WTC11 (cell line): ENCODE results near the gene AOAH. TPM values are rescaled to one million over a fixed set of nuclear protein-coding genes. Genes with fewer than 3 reads are reported as not detected.

Experiments
- ATAC-seq: fragments of 200-7000 bp; cut with Tn5 transposase; 2 replicates; pipeline ENCODE4 v1.10.0; 2021; ENCODE audit warnings: mild to moderate bottlenecking, moderate library complexity
- CTCF ChIA-PET: fragments of 300-600 bp; sonication (Branson Sonifier 250); formaldehyde crosslinking; loops from one replicate; lab custom pipeline; 2021; ENCODE audit warnings: antibody characterized with exemption; lab: Charles Lee
- POLR2A ChIA-PET: fragments of 350-600 bp; sonication (Branson Sonifier 250); formaldehyde crosslinking; loops from one replicate; lab custom pipeline; 2021; ENCODE audit warnings: antibody characterized with exemption; lab: Charles Lee
- DNase-seq: peaks from one replicate; pipeline ENCODE4 v3.0.0; 2021; ENCODE audit warnings: low spot score
- H3K27ac Mint-ChIP-seq: 2 replicates; pipeline ENCODE4 v1.8.0; 2021; ENCODE audit warnings: mixed read lengths
- H3K27me3 Mint-ChIP-seq: 2 replicates; pipeline ENCODE4 v1.8.0; 2021; ENCODE audit warnings: low read depth, mild to moderate bottlenecking, moderate library complexity, mixed read lengths
- H3K36me3 Mint-ChIP-seq: 2 replicates; pipeline ENCODE4 v1.8.0; 2021; ENCODE audit warnings: mixed read lengths
- H3K4me1 Mint-ChIP-seq: 2 replicates; pipeline ENCODE4 v1.8.0; 2022; ENCODE audit warnings: mixed read lengths
- H3K4me3 Mint-ChIP-seq: 2 replicates; pipeline ENCODE4 v1.8.0; 2021; ENCODE audit warnings: mild to moderate bottlenecking, moderate library complexity, mixed read lengths
- H3K9me3 Mint-ChIP-seq: 2 replicates; pipeline ENCODE4 v1.8.0; 2021; ENCODE audit warnings: mixed read lengths
- CREB1 ChIP-seq: sonication (generic); formaldehyde crosslinking; IDR thresholded peaks from 2 replicates; pipeline ENCODE4 v1.8.0; 2023; ENCODE audit warnings: mild to moderate bottlenecking, missing genetic modification reagents
- ELF4 ChIP-seq: sonication (generic); formaldehyde crosslinking; IDR thresholded peaks from 2 replicates; pipeline ENCODE4 v1.8.1; 2022; ENCODE audit warnings: low read depth, mild to moderate bottlenecking, moderate library complexity, missing genetic modification reagents
- FOXK1 ChIP-seq: sonication (generic); formaldehyde crosslinking; IDR thresholded peaks from 2 replicates; pipeline ENCODE4 v1.8.0; 2022; ENCODE audit warnings: mild to moderate bottlenecking, moderate library complexity, missing genetic modification reagents
- GABPB1 ChIP-seq: sonication (generic); formaldehyde crosslinking; IDR thresholded peaks from 2 replicates; pipeline ENCODE4 v1.8.1; 2023; ENCODE audit warnings: mild to moderate bottlenecking, missing genetic modification reagents
- HMGXB4 ChIP-seq: sonication (generic); formaldehyde crosslinking; IDR thresholded peaks from 2 replicates; pipeline ENCODE4 v1.8.1; 2023; ENCODE audit warnings: mild to moderate bottlenecking, moderate library complexity, missing genetic modification reagents
- KAT7 ChIP-seq: sonication (generic); formaldehyde crosslinking; IDR thresholded peaks from 2 replicates; pipeline ENCODE4 v1.8.1; 2023; ENCODE audit warnings: missing genetic modification reagents, mild to moderate bottlenecking, borderline replicate concordance
- MLX ChIP-seq: sonication (generic); formaldehyde crosslinking; IDR thresholded peaks from 2 replicates; pipeline ENCODE4 v1.8.1; 2023; ENCODE audit warnings: mild to moderate bottlenecking, missing genetic modification reagents, moderate library complexity
- STAT6 ChIP-seq: sonication (generic); formaldehyde crosslinking; conservative IDR thresholded peaks from 2 replicates; pipeline ENCODE4 v1.8.1; 2023; ENCODE audit warnings: mild to moderate bottlenecking, low read depth, missing genetic modification reagents, moderate library complexity
- TP53 ChIP-seq: sonication (generic); formaldehyde crosslinking; IDR thresholded peaks from 2 replicates; pipeline ENCODE4 v1.8.1; 2023; ENCODE audit warnings: mild to moderate bottlenecking, missing genetic modification reagents
- USF2 ChIP-seq: sonication (generic); formaldehyde crosslinking; IDR thresholded peaks from 2 replicates; pipeline ENCODE4 v1.8.1; 2023; ENCODE audit warnings: mild to moderate bottlenecking, missing genetic modification reagents, moderate library complexity
- ZBTB43 ChIP-seq: sonication (generic); formaldehyde crosslinking; IDR thresholded peaks from 2 replicates; pipeline ENCODE4 v1.8.1; 2023; ENCODE audit warnings: mild to moderate bottlenecking, missing genetic modification reagents
- ZNF121 ChIP-seq: sonication (generic); formaldehyde crosslinking; IDR thresholded peaks from 2 replicates; pipeline ENCODE4 v1.8.0; 2023; ENCODE audit warnings: missing genetic modification reagents
- ZNF219 ChIP-seq: sonication (generic); formaldehyde crosslinking; IDR thresholded peaks from 2 replicates; pipeline ENCODE4 v1.8.0; 2023; ENCODE audit warnings: missing genetic modification reagents, mild to moderate bottlenecking, borderline replicate concordance
- ZNF396 ChIP-seq: fragments of 250-450 bp; sonication (Bioruptor Pico); IDR thresholded peaks from 2 replicates; pipeline ENCODE4 v1.8.0; 2021; ENCODE audit warnings: mild to moderate bottlenecking, moderate library complexity, borderline replicate concordance
- total RNA-seq: library from RNA; stranded (reverse); gene quantifications from 3 replicates; pipeline ENCODE4 v1.2.3, GENCODE V29; 2021
- TF ChIP-seq, protein P1 (sequence below): fragments of 250-450 bp; sonication (Bioruptor Pico); IDR thresholded peaks from 2 replicates; pipeline ENCODE4 v1.9.0; 2021; ENCODE audit warnings: mild to moderate bottlenecking, borderline replicate concordance
- TF ChIP-seq, protein P2 (sequence below): sonication (generic); formaldehyde crosslinking; IDR thresholded peaks from 2 replicates; pipeline ENCODE4 v1.8.1; 2023; ENCODE audit warnings: mild to moderate bottlenecking, missing genetic modification reagents
- TF ChIP-seq, protein P3 (sequence below): sonication (generic); formaldehyde crosslinking; IDR thresholded peaks from 2 replicates; pipeline ENCODE4 v1.8.0; 2022; ENCODE audit warnings: mild to moderate bottlenecking, missing genetic modification reagents
- TF ChIP-seq, protein P4 (sequence below): sonication (generic); formaldehyde crosslinking; IDR thresholded peaks from 2 replicates; pipeline ENCODE4 v1.8.0; 2023; ENCODE audit warnings: mild to moderate bottlenecking, missing genetic modification reagents

Gene AOAH
- total RNA-seq, 1 experiment from 2014 or later: 0.31 TPM

- ChIA-PET POLR2A (no interaction called here), CTCF (no interaction called here)
- peaks cover 40% of the 10 kb centered on the region for H3K4me1 Mint-ChIP-seq
- H3K4me3 Mint-ChIP-seq: no peak overlapping the region
- no peak overlapping the region for H3K27ac Mint-ChIP-seq
- DNase-seq (no peak), ATAC-seq (no peak)
- H3K9me3 Mint-ChIP-seq: peaks cover 4% of the 10 kb centered on the region; the same call in 1 of the 2 replicates
- H3K36me3 Mint-ChIP-seq: no peaks in the 10 kb centered on the region; the same call in 1 of the 2 replicates
- TF ChIP-seq FOXK1 (CRISPR knock-in tag) (no peak), ZNF396 (CRISPR knock-in tag) (no peak), CREB1 (CRISPR knock-in tag) (no peak), ELF4 (no peak), KAT7 (CRISPR knock-in tag) (no peak), ZNF219 (no peak), GABPB1 (CRISPR knock-in tag) (no peak), MLX (no peak), ZBTB43 (no peak), ZNF121 (CRISPR knock-in tag) (no peak), STAT6 (no peak), USF2 (CRISPR knock-in tag) (no peak), TP53 (CRISPR knock-in tag) (no peak), HMGXB4 (CRISPR knock-in tag) (no peak)
- TF ChIP-seq, protein P1, sequence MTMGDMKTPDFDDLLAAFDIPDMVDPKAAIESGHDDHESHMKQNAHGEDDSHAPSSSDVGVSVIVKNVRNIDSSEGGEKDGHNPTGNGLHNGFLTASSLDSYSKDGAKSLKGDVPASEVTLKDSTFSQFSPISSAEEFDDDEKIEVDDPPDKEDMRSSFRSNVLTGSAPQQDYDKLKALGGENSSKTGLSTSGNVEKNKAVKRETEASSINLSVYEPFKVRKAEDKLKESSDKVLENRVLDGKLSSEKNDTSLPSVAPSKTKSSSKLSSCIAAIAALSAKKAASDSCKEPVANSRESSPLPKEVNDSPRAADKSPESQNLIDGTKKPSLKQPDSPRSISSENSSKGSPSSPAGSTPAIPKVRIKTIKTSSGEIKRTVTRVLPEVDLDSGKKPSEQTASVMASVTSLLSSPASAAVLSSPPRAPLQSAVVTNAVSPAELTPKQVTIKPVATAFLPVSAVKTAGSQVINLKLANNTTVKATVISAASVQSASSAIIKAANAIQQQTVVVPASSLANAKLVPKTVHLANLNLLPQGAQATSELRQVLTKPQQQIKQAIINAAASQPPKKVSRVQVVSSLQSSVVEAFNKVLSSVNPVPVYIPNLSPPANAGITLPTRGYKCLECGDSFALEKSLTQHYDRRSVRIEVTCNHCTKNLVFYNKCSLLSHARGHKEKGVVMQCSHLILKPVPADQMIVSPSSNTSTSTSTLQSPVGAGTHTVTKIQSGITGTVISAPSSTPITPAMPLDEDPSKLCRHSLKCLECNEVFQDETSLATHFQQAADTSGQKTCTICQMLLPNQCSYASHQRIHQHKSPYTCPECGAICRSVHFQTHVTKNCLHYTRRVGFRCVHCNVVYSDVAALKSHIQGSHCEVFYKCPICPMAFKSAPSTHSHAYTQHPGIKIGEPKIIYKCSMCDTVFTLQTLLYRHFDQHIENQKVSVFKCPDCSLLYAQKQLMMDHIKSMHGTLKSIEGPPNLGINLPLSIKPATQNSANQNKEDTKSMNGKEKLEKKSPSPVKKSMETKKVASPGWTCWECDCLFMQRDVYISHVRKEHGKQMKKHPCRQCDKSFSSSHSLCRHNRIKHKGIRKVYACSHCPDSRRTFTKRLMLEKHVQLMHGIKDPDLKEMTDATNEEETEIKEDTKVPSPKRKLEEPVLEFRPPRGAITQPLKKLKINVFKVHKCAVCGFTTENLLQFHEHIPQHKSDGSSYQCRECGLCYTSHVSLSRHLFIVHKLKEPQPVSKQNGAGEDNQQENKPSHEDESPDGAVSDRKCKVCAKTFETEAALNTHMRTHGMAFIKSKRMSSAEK (CRISPR knock-in tag): no peak
- TF ChIP-seq, protein P2, sequence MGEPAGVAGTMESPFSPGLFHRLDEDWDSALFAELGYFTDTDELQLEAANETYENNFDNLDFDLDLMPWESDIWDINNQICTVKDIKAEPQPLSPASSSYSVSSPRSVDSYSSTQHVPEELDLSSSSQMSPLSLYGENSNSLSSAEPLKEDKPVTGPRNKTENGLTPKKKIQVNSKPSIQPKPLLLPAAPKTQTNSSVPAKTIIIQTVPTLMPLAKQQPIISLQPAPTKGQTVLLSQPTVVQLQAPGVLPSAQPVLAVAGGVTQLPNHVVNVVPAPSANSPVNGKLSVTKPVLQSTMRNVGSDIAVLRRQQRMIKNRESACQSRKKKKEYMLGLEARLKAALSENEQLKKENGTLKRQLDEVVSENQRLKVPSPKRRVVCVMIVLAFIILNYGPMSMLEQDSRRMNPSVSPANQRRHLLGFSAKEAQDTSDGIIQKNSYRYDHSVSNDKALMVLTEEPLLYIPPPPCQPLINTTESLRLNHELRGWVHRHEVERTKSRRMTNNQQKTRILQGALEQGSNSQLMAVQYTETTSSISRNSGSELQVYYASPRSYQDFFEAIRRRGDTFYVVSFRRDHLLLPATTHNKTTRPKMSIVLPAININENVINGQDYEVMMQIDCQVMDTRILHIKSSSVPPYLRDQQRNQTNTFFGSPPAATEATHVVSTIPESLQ (CRISPR knock-in tag): no peak
- TF ChIP-seq, protein P3, sequence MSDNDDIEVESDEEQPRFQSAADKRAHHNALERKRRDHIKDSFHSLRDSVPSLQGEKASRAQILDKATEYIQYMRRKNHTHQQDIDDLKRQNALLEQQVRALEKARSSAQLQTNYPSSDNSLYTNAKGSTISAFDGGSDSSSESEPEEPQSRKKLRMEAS (CRISPR knock-in tag): no peak
- TF ChIP-seq, protein P4, sequence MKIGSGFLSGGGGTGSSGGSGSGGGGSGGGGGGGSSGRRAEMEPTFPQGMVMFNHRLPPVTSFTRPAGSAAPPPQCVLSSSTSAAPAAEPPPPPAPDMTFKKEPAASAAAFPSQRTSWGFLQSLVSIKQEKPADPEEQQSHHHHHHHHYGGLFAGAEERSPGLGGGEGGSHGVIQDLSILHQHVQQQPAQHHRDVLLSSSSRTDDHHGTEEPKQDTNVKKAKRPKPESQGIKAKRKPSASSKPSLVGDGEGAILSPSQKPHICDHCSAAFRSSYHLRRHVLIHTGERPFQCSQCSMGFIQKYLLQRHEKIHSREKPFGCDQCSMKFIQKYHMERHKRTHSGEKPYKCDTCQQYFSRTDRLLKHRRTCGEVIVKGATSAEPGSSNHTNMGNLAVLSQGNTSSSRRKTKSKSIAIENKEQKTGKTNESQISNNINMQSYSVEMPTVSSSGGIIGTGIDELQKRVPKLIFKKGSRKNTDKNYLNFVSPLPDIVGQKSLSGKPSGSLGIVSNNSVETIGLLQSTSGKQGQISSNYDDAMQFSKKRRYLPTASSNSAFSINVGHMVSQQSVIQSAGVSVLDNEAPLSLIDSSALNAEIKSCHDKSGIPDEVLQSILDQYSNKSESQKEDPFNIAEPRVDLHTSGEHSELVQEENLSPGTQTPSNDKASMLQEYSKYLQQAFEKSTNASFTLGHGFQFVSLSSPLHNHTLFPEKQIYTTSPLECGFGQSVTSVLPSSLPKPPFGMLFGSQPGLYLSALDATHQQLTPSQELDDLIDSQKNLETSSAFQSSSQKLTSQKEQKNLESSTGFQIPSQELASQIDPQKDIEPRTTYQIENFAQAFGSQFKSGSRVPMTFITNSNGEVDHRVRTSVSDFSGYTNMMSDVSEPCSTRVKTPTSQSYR (CRISPR knock-in tag): no peak
- peaks cover 3% of the 10 kb centered on the region; the same call in 1 of the 2 replicates for H3K27me3 Mint-ChIP-seq
These were observed 34.6 kb upstream of the AOAH start for GRCh38 chr7:36758879-36759278.
